Inferior parietal cortex (tissue), 1 donor: Measurements from ENCODE around the gene STK32B.
"Not testable (repeated sequence)": the region's sequence is repeated elsewhere in the genome, so short reads cannot be mapped to it uniquely, and the experiment has no call there.

Experiments
- DNase-seq: peaks from one replicate; pipeline ENCODE4 v3.0.0-alpha.2; 2016; ENCODE audit errors: extremely low spot score

Gene STK32B

DNA sequence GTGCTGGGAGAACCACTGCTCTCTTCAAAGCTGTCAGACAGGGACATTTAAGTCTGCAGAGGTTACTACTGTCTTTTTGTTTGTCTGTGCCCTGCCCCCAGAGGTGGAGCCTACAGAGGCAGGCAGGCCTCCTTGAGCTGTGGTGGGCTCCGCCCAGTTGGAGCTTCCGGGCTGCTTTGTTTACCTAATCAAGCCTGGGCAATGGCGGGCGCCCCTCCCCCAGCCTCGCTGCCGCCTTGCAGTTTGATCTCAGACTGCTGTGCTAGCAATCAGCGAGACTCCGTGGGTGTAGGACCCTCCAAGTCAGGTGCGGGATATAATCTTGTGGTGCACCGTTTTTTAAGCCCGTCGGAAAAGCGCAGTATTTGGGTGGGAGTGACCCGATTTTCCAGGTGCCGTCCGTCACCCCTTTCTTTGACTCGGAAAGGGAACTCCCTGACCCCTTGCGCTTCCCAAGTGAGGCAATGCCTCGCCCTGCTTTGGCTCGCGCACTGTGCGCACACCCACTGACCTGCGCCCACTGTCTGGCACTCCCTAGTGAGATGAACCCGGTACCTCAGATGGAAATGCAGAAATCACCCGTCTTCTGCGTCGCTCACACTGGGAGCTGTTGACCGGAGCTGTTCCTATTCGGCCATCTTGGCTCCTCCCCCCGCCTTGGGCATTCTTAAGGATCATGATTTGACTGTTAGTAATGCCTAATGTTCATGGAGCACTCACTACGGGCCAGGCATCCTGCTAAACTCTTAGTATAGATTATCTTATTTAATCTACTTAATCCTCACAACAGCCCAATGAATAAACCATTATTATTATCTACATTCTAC, 392.9 kb downstream of the STK32B start:
- DNase-seq: not testable (repeated sequence)

DNA sequence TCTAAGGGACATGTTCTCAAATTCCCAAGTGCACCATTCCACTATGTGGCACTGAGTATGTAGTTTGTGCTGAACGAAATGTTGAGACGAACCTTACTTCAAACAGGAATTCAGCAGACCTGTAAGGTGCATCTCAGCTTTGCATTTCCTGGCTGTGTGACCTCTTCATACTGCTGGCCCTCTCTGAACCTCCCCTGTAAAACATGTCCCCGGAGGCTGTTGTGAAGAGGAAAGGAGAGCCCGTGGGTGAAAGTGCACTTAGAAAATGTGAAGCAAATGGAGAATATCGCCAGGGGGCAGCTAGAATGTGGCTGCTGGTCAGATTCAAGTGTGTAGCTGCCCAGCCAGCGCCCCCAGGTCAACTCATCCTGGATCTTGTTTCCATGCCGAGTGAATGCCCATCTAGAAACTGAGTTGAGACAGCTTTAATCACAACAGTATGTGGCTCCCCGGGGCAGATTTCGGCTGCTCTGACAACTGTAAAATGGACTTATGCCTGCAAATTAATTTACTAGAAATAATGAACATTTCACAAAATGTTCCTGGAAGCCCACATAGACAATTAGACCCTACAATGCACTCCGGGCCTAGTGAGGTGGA, 393.7 kb downstream of the STK32B start:
- DNase-seq: no peak

DNA sequence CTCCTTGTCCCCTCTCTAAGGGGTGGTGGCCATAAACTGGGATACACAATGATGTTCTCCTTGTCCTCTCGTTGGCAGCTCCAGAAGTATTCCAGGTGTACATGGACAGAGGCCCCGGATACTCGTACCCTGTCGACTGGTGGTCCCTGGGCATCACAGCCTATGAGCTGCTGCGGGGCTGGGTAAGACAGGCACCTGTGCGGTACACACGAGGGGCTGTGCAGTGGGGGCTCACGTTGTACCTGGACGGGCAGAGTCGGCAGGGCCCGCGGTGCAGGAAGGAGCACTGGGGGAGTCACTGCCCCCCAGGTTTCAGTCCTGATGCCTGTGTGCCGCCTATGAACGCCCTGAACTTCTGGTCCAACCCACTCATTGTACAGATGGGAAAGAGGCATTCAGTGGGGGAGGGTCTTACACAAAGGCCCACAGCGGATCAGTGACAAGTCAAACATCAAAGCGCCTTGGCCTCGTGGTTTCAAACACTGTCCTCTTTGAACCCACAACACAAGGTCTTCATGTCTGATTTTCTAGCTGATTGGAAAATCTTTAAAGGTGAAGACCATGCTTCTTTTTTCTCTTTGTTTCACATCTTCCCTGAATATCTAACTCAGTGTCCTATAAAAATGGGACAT, 395.4 kb downstream of the STK32B start:
- no peak for DNase-seq

DNA sequence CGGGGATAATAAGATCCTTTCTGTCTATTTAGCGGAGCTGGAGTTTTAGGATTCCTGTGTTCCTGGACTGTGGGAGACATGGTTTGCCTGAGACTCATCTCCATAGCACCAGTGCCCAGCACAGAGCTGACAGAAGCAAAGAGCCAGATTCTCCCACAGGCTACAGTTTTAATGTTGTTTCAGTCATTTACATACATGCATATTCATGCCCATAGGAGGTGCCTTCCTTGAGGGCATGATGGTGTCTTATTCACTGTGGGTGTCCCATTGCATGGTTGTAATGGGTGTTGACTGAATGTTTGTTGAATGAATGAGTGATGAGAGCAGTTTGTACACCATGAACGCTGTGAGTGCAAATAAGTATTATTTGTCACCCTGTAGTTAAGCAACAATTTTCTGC, 396.5 kb downstream of the STK32B start:
- no peak for DNase-seq

DNA sequence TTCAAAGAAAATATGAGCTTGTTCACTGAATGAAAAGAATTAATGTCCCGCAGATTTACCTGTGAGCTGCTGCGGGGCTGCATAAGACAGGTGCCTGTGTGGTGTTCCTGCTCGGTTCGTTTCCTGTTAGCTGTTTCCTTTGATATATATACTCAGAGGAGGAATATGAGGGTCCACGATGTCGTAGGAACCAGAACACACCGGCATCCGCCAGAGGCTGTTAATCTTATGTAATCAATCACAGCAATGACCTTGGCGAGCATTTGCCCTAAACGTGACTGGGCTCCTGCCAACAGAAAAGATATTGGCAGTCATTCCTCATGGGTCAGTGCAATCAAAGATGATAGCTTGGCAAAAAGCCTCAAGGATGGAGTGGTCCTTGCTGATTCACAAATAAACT, 396.9 kb downstream of the STK32B start:
- no peak for DNase-seq

DNA sequence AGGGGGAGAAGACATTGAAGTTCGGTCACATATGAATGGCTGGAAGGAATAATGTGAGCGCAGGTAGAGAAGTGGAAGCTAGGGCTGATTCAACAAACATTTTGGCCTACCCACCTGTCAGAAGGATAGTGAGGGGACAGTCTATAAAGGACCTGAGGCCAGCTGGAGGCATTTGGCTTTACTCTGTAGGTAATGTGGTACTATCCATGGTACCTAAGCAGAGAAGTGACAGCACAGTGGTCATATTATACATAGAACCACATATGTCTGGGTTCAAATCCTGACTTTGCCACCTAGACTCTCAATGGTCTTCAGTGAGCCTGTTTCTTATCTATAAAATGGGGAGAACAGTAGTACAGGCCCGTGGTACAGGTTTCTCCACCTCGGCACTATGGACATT, 400.0 kb downstream of the STK32B start:
- no peak for DNase-seq

DNA sequence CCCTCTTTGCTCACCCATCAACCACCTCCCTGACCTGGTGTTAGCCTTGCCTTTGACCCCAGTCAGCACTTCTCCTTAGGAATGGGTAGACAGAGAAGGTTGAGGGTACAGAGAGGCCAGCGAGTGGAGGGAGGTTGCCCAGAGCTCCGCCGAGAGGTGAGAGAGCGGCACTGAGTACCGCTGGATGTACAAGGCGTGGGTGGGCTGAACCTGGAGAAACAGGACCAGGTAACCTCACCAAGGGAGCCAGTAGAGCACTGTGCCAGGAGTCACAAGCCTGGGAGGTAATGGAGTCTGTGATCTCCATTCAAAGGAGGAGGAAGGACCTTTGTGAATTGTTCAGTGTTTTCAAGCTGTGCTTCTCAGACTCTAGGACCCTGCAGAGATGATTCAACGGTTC, 400.9 kb downstream of the STK32B start:
- DNase-seq: no peak

DNA sequence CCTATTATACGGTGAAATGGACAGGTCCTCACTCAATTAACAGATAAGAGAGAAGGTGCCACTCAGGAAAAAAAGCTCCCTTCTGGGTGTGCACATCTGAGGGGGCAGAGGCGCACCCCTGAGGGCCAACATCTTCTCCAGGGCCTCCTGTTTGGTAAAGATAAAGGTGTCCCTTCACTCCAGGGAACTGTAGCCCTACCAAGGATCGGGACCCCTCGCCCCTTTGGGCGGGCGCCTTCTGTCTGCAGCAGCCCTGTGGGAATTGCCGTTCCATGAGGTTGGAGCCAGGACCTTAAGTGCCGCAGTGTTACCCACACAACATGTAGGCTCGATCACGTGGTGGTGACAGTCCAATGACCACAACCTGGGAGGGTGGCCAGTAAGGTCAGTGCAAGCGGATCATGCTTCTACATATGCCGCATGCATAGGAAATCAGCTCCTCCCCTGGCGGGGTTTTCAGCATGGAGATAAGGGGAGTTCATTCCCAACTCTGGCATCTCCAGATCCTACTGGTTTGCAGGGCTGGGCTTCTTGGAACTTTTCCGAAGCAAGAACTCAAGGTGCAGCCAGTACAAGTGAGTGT, 403.8 kb downstream of the STK32B start:
- DNase-seq: no peak

DNA sequence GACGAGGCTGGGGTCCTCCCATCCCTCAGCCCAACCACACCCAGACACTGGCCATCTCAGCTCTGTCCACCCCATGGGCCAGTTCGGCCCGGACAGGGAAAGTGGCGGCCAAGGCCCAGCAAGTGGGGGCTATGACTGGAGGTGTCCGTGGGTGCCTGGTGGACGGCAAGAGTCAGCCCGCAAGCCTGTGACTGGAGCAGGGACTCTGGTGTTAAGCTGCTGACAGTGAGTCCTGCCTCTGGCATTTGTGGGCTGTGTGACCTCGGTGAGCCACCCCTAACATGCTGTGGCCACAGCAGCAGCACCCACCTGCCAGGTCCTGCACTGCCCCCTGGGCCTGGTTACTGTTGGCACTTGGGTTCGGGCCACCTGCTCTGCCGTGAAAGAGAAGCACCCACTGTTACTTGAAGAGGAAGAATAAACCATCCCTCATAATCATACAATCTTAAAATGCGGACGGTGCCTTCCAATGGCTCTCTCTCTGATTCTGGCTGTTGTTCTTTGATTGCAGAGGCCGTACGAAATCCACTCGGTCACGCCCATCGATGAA, 405.1 kb downstream of the STK32B start:
- no peak for DNase-seq

DNA sequence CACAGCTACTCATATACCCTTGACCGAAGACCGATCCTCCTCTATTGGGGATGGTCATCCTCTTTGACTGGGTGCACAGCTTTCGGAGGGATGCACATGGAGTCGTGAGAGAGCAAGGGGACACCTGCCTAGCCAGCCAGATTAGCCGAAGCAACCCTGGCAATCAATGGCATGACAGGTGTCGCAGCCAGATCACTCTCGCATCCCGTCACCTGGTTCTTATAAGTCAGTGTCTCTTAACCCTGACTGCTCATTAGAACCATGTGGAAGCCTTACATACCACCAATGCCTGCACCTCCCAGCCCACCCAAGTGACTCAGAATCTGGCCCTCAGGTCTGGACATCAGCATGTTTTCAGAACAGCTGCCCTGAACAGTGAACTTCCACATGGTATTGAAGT, 407.4 kb downstream of the STK32B start:
- DNase-seq: no peak

DNA sequence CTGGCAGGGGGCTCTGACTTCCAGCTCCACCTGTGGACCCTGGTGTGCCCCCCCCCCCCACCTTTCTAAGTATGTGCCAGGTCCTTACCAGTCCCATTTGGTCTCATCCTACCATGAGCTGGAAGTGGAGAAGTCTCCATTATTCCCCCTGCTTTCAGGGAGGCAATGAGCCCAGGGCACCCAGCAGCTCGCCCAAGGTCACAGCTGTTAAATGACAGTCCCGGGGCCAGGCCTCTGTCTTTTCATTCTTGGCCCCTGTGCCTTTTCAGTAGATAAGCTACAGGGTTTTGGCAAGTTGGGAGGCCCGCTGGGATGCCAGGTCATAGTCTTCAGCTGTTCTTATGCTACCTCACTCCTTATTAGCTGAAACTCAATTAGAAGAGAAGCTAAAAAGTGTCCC, 408.0 kb downstream of the STK32B start:
- no peak for DNase-seq

DNA sequence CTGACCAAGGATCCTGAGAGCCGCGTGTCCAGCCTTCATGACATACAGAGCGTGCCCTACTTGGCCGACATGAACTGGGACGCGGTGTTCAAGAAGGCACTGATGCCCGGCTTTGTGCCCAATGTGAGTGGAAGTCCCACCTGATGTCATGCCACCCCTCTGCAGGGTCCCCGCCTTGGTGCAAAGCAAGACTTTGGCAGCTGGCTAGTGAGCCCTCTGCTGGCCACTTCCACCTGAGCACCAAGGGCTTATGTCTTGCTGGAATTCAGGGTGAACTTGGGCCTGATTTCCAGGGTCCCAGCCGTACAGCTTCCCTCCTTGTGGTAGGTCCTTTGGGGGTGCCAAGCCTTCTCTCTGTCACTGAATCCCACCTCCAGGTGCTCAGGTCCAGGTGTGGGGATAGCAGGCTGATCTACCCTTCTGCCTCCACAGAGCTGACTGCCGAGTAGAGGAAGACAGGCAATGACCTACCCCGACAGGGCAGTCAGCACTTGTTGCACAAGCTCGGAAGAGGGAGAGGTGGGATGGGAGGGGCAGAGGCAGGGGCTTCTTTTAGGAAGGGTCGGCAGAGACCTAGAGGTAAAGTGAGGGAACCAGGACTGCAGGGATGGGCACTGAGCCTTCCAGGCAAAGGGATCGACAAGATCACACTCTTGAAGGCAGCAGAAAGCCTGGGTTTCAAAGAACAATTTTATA, 409.0 kb downstream of the STK32B start:
- DNase-seq: peak; percentile 17

DNA sequence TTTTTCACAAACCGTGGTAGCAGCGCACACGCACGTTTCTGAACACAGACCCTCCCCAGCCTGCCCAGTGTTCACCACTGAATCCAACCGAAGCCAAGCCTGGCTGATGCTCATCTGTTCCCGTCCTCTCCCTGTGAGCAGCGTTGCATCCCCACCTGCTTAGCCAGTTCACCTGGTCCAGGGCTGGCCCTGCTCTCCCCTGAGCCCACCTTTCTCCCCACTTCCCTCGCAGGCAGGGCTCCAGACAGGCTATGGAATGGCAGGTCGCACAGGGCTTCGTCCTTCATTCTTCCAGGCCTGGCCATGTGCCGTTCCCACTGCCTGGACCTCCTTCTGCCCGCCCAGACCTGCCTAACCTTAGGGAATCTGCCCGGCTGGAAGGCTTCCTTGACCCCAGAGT, 410.2 kb downstream of the STK32B start:
- DNase-seq: no peak

DNA sequence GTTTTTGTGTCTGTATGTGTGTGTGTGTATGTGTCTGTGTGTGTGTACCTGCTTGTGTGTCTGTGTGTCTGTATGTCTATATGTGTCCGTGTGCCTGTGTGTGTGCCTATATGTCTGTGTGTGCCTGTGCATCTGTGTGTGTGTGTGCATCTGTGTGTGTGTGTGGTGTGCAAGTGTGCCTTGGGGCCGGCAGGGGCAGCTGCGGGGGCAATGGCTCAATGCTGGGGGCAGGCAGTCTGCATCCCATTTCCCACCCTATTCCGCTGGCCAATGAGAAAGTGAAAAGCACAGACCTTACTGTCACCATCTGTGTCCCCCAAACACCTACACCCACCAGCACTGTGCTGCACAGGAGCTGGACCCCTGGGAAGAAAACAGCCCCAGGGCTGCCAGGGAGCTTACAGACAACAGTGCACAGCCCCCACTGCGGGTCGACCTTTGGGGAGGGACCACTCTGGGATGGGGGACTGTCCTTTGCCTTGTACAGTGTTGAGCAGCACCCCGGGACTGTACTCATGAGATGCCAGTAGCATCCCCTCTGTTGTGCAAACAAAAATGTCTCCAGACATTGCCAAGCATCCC, 411.1 kb downstream of the STK32B start:
- no peak for DNase-seq

DNA sequence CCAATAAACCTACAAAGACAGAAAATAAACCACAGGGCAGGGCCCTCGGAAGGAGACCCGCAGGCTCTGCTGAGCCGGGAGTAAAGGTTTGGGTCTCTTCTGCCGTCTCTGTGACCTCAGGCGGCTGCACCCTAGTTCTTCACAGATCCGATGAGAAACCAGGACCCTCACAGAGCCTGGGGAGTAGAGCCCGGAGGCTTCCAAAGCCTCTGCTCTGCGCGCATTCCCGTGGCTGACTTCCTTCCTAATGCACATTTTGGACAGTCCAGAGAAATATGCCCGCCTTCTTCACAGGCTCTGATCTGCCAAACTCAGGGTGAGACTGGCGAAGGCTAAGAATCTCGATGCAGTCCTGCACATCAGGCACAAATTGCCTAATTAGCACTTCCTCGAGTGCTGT, 411.6 kb downstream of the STK32B start:
- DNase-seq: no peak

DNA sequence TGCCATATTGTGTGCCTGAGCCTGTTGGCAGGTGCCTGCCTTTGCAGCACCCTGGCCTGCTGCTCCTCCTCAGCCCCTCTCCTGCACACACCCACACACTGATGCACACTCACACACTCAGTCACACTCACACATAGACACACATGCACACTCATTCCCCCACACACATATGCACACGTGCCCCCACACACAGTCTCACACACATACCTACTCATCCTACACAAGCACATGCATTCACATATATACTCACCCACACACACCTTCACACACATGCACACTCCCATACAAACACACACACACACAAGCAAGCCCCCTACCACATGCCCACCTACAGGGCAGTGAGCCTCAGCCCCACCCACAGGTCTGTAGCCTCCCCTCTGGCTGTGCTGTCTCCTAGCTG, 412.1 kb downstream of the STK32B start:
- DNase-seq: no peak

DNA sequence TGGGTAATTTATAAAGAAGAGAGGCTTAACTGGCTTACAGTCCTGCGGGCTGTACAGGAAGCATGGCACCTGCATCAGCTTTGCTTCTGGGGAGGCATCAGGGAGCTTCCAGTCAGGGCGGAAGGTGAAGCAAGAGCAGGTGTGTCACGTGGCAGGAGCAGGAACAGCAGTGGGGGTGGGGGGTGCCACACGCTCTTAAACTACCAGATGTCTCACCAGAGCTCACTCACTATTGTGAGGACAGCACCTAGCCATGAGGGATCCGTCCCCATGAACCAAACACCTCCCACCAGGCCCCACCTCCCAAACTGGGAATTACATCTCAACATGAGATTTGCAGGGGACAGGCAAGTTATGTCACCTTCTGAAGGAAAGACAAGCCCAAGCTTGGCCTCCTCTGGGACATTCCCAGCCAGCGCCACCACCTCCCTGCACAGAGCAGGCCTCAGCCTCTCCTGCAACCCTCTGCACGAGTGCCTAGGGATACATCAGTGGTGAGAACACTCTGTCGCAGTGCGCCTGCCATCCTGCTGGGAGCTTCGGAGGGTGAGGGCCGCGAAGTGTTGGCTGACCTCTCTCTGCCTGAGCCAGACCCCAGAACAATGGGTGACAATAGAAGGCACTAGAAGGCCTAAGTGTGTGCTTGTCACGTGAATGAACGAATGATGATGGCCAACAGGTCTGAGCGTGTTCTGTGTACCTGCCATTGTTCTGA, 412.8 kb downstream of the STK32B start:
- no peak for DNase-seq

DNA sequence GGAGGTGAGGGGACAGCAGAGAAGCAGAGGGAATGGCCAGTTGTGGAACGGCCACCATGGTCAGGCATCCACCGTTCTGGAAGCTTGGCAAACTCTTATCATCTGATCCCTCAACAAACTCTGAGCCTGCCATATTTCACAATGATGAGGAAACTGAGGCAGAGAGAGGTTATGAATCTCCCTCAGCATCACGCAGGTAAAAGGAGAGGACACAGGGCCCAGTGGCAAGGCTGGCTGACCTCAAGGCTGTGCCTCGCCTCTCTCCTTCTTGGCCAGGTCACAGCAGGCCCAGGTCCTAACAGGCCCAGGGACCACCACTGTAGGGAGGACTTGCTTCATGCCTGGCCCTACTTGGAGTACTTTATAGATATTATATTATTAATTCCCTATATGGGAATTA, 414.2 kb downstream of the STK32B start:
- DNase-seq: no peak

DNA sequence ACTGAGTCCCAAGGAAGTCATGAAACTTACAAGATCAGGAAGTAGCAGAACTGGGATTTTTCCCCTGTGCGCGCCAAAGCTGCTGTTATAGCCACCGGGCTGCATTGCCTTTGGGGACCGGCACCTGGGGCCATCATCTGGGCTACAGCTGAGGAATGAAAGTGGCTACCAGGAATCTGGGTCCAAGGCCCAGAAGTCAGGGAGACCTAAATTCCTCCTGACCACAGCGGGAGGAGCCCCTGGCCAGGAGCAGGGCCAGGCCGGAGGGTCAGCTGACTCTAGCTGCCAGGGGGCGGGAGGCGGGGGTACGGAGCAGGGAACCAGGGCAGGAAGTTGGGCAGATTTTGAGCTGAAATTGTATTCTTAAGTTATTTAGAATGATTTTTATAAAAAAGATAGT, 414.7 kb downstream of the STK32B start:
- no peak for DNase-seq

DNA sequence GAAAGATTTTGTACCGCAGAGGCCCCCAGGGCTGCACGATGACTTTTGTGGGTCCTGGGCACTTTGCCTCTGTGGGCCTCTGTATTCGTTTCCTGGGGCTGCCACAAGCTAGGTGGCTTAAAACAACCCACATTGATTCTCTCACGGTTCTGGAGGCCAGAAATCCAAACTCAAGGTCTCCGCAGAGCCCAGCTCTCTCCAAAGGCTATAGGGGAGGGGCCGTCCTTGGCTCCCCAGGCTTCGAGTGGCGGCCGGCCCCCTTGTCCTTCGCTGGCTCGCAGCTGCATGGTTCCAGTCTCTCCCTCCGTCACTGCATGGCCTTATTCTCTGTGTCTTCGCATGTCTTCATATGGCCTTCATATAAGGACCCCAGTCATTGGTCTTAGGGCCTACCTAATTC, 415.8 kb downstream of the STK32B start:
- no peak for DNase-seq
